HG03135 (cell line): ENCODE measurements around the gene PRM3.

Experiments used
- ATAC-seq: cut with Tn5 transposase; IDR thresholded peaks from one replicate; pipeline ENCODE4 v1.9.1; 2021; ENCODE audit warnings: mild to moderate bottlenecking, moderate library complexity; ENCODE audit not compliant: unreplicated experiment

PRM3 gene

GRCh38 chr16:11283820-11284248 lies 10.4 kb upstream of the PRM3 start:
- no peak for ATAC-seq

GRCh38 chr16:11280616-11281522 lies 7.4 kb upstream of the PRM3 start, which contains the start of gene PRM1:
Gene PRM1, minus strand, starts transcription at chr16:11281330. Its CDS starts 92 bp downstream, at chr16:11281238.
- no peak for ATAC-seq

DNA sequence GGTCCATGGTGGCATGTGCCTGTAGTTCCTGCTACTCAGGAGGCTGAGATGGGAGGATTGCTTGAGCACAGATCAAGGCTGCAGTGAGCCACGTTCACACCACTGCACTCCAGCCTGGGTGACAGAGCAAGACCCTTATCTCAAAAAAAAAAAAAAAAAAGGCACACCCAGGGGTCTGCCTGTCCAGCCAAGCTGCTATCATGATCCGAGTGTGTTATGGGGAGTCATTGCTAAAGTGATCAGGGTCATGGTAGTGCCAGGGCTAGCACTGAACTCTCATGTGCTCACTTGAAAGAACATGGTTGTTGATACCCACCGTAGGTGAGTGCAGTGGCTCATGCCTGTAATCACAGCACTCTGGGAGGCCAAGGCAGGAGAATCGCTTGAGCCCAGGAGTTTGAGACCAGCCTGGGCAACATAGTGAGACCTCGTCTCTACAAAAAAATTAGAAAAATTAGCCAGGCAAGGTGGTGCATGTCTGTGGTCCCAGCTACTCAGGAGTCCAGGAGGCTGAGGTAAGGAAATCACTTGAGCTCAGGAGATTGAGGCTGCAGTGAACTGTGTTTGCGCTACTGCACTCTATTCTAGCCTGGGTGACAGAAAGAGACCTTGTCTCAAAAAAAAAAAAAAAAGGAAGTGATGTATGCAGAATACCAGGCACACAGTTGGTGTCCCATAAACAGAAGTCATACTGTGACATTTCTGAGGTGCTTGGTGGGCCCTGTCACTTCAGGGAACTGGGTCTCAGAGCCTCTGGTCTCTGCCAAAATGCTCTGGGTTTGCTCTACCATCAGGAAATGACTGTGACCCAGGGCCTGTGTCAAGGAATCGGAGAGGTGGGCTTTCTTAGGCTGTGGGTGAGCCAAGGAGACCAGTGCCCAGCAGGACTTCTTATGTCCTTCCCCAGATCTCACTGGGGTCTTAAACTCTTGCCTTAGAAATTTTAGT lies 5.5 kb upstream of the PRM3 start:
- no peak for ATAC-seq

GRCh38 chr16:11277607-11278337 lies 4.3 kb upstream of the PRM3 start:
- no peak for ATAC-seq

DNA sequence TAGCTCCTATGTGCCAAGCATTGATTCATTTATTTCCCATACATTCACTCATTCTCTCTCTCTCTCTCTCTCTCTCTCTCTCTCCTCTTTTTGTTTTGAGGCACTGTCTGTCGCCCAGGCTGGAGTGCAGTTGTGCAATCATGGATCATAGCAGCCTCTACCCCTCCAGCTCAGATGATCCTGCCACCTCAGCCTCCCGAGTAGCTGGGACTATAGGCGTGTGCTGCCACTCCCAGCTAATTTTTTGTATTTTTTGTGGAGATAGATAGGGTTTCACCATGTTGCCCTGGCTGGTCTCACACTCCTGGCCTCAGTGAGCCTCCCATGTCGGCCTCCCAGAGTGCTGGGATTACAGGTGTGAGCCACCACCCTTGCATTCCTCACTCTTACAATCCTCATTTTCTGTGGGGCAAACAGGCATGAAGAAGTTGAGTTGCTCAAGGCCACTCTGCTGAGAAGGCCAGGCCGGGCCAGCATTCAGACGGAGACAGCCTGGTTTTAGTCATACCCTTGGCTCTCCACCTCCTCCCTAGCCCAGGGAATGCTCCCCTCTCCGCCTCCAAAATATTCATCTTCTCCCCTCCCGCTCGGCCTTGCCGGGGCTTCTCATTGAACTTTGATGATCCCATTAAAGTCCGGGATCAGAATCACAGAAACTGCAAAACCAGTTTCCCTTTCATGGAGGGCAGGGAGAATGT lies 3.6 kb upstream of the PRM3 start:
- no peak for ATAC-seq

DNA sequence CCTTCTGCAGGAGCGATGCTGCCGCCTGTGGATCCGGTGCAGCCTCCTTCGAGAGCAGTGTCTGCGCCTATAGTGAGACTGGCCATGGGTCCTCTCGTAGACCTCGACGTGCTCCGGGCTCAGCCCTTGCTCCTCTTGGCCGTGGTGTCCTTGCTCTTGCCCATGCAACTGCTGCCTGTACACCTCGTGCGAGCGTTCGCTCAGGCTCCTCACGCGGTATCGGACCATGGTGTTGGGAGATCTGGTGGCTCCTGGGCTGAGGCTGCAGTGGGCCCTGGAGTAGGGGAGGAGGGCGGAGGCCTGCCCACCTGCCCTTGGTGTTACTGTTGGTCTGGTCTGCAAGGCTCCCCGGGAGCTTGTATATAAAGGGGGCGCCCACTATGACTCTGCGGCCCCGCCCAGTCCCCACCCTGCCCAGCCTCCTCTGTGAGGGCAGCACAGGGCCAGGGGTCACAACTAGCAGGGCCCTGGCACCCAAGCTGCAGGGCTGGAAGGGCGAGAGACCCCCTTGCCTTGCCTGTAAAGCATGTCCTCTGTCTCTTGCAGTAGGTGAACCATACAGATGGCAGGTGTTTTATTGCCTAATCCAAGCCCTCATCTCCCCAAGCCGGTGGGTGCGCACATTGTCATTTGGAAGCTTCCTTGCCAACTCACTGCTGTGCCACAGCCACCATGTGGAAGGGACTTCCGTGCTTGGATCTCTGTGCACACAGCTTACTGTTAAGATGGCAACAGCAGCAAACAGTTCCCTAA lies 2.9 kb upstream of the PRM3 start, which contains the start of gene PRM2:
Gene PRM2 (minus strand): TSS at position 338 of the 753 bp plus-strand sequence. CDS start 110 bp downstream, at position 228.
- no peak for ATAC-seq

GRCh38 chr16:11274964-11275363 lies 1.5 kb upstream of the PRM3 start:
- no peak for ATAC-seq

GRCh38 chr16:11273721-11274324 lies 394 bp upstream of the PRM3 start:
- ATAC-seq = no peak

DNA sequence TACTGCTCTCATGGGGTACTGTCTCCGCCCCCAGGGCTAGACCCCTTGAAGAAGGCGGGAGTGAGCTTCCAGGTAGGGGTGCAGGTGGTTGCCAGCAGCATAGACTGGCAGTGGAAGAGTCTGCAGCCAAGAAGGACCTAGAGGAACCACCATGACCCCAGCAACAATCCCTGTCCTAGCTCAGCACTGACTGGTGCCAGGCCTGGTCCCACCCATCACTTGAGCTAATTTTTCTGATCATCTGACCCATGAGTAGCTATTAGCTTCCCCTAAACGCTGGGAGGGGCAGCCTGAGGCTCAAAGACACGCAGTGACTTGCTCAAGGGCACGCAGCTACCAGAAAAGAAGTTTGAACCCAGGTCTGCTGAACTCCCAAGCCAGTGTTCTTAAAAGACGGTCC lies 945 bp downstream of the PRM3 start:
- no peak for ATAC-seq

- no peak for ATAC-seq
Observed at GRCh38 chr16:11271610-11272009, 1.8 kb downstream of the PRM3 start.

GRCh38 chr16:11270602-11271162 lies 2.7 kb downstream of the PRM3 start:
- ATAC-seq = no peak

- ATAC-seq = no peak
Observed at GRCh38 chr16:11268921-11269375, 4.5 kb downstream of the PRM3 start, which contains the start of gene TNP2. Gene TNP2, minus strand, starts transcription at chr16:11269325. Its CDS starts 63 bp downstream, at chr16:11269262.

DNA sequence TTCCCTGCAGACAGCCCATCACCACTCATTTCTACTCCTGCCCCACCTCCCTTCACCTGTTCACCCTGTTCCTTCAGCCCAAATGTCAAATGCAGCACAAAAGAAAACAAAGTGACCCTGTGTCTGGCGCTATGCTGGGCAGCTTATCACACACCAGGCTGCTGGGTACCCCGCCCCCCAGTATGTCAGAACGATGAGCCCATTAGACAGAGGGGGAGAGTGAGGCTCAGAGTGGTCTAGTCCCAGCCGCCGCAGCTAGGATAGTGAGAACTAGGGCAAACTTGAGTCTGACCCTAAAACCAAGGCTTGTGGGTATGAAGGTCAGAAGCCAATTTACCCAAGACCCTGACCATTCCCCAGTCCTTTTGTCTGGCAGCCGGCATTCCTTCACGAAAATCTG lies 8.3 kb downstream of the PRM3 start:
- ATAC-seq = no peak

DNA sequence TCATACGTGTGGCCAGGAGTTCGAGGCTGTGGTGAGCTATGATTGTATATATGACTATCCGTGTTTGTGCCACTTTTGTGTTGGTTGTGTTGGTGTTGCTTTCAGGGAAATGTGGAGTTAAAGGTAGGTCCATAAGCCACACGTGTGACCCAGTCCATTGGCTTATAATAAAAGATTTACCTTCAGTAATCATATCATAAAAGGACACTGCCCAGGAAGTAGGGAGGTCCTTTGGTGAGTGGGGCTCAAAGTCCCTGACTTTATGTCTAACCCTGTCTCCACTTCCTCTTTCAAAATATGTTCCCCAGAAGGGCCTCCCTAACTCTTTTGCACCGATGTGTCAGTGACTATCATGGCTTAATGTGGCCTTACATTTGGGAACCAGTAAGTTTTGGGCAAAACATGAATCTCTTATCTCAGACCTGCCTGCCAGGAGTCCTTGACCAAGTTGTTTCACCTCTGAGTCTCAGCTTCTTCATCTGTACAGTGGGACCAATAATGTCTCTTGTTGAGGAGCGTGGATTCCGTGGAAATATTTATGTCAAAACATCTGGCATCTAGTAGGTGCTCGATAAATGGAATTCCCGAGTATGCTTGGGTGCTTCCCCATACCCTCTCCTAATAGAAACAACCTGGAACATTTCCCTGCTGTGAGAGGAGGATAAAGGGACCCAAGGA lies 9.1 kb downstream of the PRM3 start:
- no peak for ATAC-seq

- ATAC-seq = no peak
Observed at GRCh38 chr16:11263737-11264136, 9.7 kb downstream of the PRM3 start.

- no peak for ATAC-seq
Observed at GRCh38 chr16:11262915-11263314, 10.5 kb downstream of the PRM3 start.

- ATAC-seq = no peak
Observed at GRCh38 chr16:11260596-11260966, 12.8 kb downstream of the PRM3 start.
